ENCODE data around the gene GFY. TPM values are rescaled to one million over a fixed set of nuclear protein-coding genes. Genes with fewer than 3 reads are reported as not detected.
A peak's percentile ranks its signal among the peaks of the same experiment; 100 is the strongest.

The GFY gene
- total RNA-seq, 1 donor from 2014 or later, result not detected

GRCh38 chr19:49427339-49427738, 2.2 kb downstream of the GFY start:
- Histone ChIP-seq H3K36me3 (ENCODE audit: control insufficient read depth in 3 of 3, insufficient read depth in 3 of 3, low read length in 3 of 3) (no peaks in the 10 kb centered on the region), H3K27me3 (ENCODE audit: control insufficient read depth in 3 of 3, insufficient read depth in 3 of 3, low read length in 3 of 3) (peaks cover 81 to 92% (median 92%) of the 10 kb centered on the region in 3 donors)

DNA sequence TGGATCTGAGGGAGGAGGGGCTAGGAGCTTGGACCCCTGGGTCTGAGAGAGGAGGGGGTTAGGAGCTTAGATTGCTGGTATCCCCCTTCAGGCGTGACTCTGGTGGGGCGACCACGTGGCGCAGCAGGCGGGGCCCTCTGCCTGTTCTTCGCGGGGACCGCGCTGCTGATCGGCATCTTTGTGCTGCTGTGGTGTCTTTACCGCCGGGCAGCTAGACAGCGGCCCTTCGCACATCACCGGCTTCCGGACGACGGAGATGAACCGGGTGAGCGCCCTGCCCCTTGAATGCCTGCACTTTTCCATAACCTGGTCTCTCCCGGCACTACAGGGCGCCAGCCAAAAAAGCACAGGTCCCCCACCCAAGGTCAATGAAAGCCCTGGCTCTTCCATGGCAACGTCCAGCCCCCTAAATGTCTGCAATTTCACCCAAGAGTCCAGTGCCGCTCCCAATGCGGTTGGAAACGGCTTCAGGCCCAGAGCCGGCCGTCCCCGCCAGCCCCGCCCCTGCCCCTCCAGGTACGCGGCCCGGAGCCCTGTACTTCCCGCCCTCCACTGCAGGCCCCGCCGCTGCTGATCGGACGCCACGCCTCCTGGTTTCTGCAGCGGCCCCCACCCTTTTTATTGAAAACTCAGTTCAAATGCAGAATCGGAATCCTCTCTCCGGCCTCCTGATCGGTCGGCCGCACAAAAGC, 2.8 kb downstream of the GFY start:
- peak overlapping the region in 1 of 3 donors; percentile 29 for H3K4me3 ChIP-seq (ENCODE audit: low read length in 3 of 3)

More at GRCh38 chr19:49427339-49427738, 2.2 kb downstream of the GFY start:
- peaks cover 10 to 17% (median 16%) of the 10 kb centered on the region in 3 donors for H3K4me1 ChIP-seq (ENCODE audit: control insufficient read depth in 3 of 3, insufficient read depth in 3 of 3, low read length in 3 of 3)
- H3K9ac ChIP-seq (ENCODE audit: low read depth in 1 of 3, low read length in 3 of 3), result no peak overlapping the region
- no peak overlapping the region for H3K4me3 ChIP-seq (ENCODE audit: low read length in 3 of 3)
- no peaks in the 10 kb centered on the region for H3K9me3 ChIP-seq (ENCODE audit: control insufficient read depth in 3 of 3, low read length in 3 of 3)
- no peak overlapping the region for H3K27ac ChIP-seq (ENCODE audit: low read depth, low read length)

GRCh38 chr19:49428547-49429451, 3.6 kb downstream of the GFY start:
- Histone ChIP-seq H3K4me3 (ENCODE audit: low read length in 3 of 3) (no peak overlapping the region), H3K27ac (ENCODE audit: low read depth, low read length) (no peak overlapping the region), H3K9me3 (ENCODE audit: control insufficient read depth in 3 of 3, low read length in 3 of 3) (no peaks in the 10 kb centered on the region), H3K9ac (ENCODE audit: low read depth in 1 of 3, low read length in 3 of 3) (no peak overlapping the region), H3K27me3 (ENCODE audit: control insufficient read depth in 3 of 3, insufficient read depth in 3 of 3, low read length in 3 of 3) (peaks cover 81 to 92% (median 92%) of the 10 kb centered on the region in 3 donors), H3K4me1 (ENCODE audit: control insufficient read depth in 3 of 3, insufficient read depth in 3 of 3, low read length in 3 of 3) (peaks cover 0 to 6% (median 2%) of the 10 kb centered on the region in 3 donors), H3K36me3 (ENCODE audit: control insufficient read depth in 3 of 3, insufficient read depth in 3 of 3, low read length in 3 of 3) (peaks cover 0 to 2% (median 0%) of the 10 kb centered on the region in 3 donors)

More for the DNA sequence above, 2.8 kb downstream of the GFY start:
- H3K9me3 ChIP-seq (ENCODE audit: control insufficient read depth in 3 of 3, low read length in 3 of 3), result no peaks in the 10 kb centered on the region
- peaks cover 3 to 11% (median 9%) of the 10 kb centered on the region in 3 donors for H3K4me1 ChIP-seq (ENCODE audit: control insufficient read depth in 3 of 3, insufficient read depth in 3 of 3, low read length in 3 of 3)
- no peak overlapping the region for H3K27ac ChIP-seq (ENCODE audit: low read depth, low read length)
- H3K36me3 ChIP-seq (ENCODE audit: control insufficient read depth in 3 of 3, insufficient read depth in 3 of 3, low read length in 3 of 3), result no peaks in the 10 kb centered on the region
- no peak overlapping the region for H3K9ac ChIP-seq (ENCODE audit: low read depth in 1 of 3, low read length in 3 of 3)
- H3K27me3 ChIP-seq (ENCODE audit: control insufficient read depth in 3 of 3, insufficient read depth in 3 of 3, low read length in 3 of 3), result peaks cover 81 to 92% (median 92%) of the 10 kb centered on the region in 3 donors

GRCh38 chr19:49430172-49430677, 5.0 kb downstream of the GFY start:
- H3K4me1 ChIP-seq (ENCODE audit: control insufficient read depth in 3 of 3, insufficient read depth in 3 of 3, low read length in 3 of 3), result peaks cover 0 to 4% (median 0%) of the 10 kb centered on the region in 3 donors
- H3K9ac ChIP-seq (ENCODE audit: low read depth in 1 of 3, low read length in 3 of 3), result no peak overlapping the region
- H3K9me3 ChIP-seq (ENCODE audit: control insufficient read depth in 3 of 3, low read length in 3 of 3), result no peaks in the 10 kb centered on the region
- H3K27ac ChIP-seq (ENCODE audit: low read depth, low read length), result no peak overlapping the region
- H3K27me3 ChIP-seq (ENCODE audit: control insufficient read depth in 3 of 3, insufficient read depth in 3 of 3, low read length in 3 of 3), result peaks cover 82 to 93% (median 92%) of the 10 kb centered on the region in 3 donors
- peaks cover 0 to 2% (median 0%) of the 10 kb centered on the region in 3 donors for H3K36me3 ChIP-seq (ENCODE audit: control insufficient read depth in 3 of 3, insufficient read depth in 3 of 3, low read length in 3 of 3)
- no peak overlapping the region for H3K4me3 ChIP-seq (ENCODE audit: low read length in 3 of 3)

DNA sequence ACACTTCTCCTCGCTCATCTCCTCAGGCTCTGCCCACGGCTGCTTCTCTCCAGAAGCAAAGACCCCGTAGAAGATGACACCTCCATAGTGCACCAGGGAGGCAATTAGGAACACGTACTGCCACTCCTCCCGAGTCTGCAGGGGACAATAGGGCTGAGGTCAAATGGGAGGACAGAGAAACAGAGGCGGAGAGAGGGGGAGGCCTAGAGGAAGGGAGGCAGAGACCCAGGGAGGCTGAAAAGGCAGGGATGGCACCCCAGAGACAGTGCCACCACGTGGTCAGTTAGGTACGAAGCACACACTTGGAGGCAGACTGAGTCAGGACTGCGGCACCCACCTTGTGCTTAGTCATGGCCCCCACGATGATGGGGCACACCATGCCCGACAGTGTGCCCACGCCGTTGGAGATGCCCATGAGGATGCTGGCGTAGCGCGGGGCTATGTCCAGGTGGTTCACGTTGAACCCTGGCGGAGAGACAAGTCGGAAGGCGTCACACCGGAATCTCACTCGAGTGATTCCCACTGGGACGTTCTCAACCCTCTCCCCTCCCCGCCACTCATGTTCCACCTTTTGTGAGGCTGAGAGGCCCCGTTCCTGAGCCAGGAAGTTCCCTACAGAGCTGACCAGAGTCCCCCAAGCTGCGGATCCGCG, 5.6 kb downstream of the GFY start:
- no peak overlapping the region for H3K9ac ChIP-seq (ENCODE audit: low read depth in 1 of 3, low read length in 3 of 3)
- H3K27ac ChIP-seq (ENCODE audit: low read depth, low read length), result no peak overlapping the region
- peaks cover 0 to 2% (median 0%) of the 10 kb centered on the region in 3 donors for H3K36me3 ChIP-seq (ENCODE audit: control insufficient read depth in 3 of 3, insufficient read depth in 3 of 3, low read length in 3 of 3)
- peaks cover 82 to 93% (median 90%) of the 10 kb centered on the region in 3 donors for H3K27me3 ChIP-seq (ENCODE audit: control insufficient read depth in 3 of 3, insufficient read depth in 3 of 3, low read length in 3 of 3)
- no peaks in the 10 kb centered on the region for H3K9me3 ChIP-seq (ENCODE audit: control insufficient read depth in 3 of 3, low read length in 3 of 3)
- no peak overlapping the region for H3K4me3 ChIP-seq (ENCODE audit: low read length in 3 of 3)
- H3K4me1 ChIP-seq (ENCODE audit: control insufficient read depth in 3 of 3, insufficient read depth in 3 of 3, low read length in 3 of 3), result peaks cover 0 to 4% (median 0%) of the 10 kb centered on the region in 3 donors

- Histone ChIP-seq H3K27me3 (ENCODE audit: control insufficient read depth in 3 of 3, insufficient read depth in 3 of 3, low read length in 3 of 3) (peaks cover 82 to 93% (median 90%) of the 10 kb centered on the region in 3 donors), H3K36me3 (ENCODE audit: control insufficient read depth in 3 of 3, insufficient read depth in 3 of 3, low read length in 3 of 3) (peaks cover 0 to 2% (median 0%) of the 10 kb centered on the region in 3 donors), H3K9ac (ENCODE audit: low read depth in 1 of 3, low read length in 3 of 3) (no peak overlapping the region), H3K27ac (ENCODE audit: low read depth, low read length) (no peak overlapping the region), H3K4me1 (ENCODE audit: control insufficient read depth in 3 of 3, insufficient read depth in 3 of 3, low read length in 3 of 3) (peaks cover 0 to 4% (median 2%) of the 10 kb centered on the region in 3 donors), H3K4me3 (ENCODE audit: low read length in 3 of 3) (no peak overlapping the region), H3K9me3 (ENCODE audit: control insufficient read depth in 3 of 3, low read length in 3 of 3) (no peaks in the 10 kb centered on the region)
Measured at GRCh38 chr19:49431330-49431749, 6.2 kb downstream of the GFY start.

DNA sequence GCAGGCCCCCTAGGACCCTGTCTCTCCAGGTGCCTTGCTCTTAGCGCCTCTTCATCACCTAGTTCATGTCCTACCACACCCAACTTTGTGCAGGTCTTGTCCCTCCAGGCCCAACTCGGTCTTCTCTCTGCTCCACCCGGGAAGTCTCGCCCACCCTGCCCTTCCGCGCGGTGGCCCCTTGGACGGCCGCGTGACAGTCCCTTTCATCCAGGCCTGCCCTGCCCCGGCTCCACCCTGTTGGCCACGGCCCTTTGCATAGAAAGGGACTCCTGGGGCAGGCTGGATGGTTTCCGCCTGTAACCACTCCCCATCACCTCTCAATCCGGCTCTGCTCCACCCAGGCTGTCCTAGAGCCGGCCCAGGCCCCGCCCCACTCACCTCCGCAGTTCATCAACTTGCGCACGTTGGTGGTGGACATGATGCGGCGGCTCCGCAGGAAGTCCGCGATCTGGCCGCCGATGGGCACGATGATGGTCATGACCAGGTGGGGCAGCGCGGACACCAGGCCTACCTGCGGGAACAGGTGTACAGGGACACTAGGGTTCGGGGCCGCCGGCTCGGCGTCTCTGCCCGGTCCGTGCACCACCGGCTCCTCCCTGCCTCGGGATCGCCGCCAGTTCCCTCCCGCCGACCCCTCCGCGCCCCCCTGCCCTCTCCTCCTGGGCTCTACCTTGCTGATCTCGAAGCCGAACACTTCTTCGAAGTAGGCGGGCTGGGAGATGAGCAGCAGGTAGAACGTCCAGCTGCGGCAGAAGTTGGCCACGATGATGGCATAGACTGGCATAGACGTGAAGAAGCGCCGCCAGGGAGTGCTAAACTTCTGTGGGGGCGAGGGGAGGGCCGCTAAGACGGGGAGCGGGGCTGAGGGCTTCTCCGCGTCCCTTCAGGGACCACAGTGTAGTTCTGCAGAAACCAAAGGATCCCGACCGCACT, 7.2 kb downstream of the GFY start:
- Histone ChIP-seq H3K27me3 (ENCODE audit: control insufficient read depth in 3 of 3, insufficient read depth in 3 of 3, low read length in 3 of 3) (peaks cover 80 to 92% (median 88%) of the 10 kb centered on the region in 3 donors), H3K9me3 (ENCODE audit: control insufficient read depth in 3 of 3, low read length in 3 of 3) (no peaks in the 10 kb centered on the region), H3K4me1 (ENCODE audit: control insufficient read depth in 3 of 3, insufficient read depth in 3 of 3, low read length in 3 of 3) (peaks cover 0 to 4% (median 4%) of the 10 kb centered on the region in 3 donors), H3K36me3 (ENCODE audit: control insufficient read depth in 3 of 3, insufficient read depth in 3 of 3, low read length in 3 of 3) (peaks cover 0 to 2% (median 0%) of the 10 kb centered on the region in 3 donors), H3K27ac (ENCODE audit: low read depth, low read length) (no peak overlapping the region), H3K4me3 (ENCODE audit: low read length in 3 of 3) (no peak overlapping the region), H3K9ac (ENCODE audit: low read depth in 1 of 3, low read length in 3 of 3) (no peak overlapping the region)

DNA sequence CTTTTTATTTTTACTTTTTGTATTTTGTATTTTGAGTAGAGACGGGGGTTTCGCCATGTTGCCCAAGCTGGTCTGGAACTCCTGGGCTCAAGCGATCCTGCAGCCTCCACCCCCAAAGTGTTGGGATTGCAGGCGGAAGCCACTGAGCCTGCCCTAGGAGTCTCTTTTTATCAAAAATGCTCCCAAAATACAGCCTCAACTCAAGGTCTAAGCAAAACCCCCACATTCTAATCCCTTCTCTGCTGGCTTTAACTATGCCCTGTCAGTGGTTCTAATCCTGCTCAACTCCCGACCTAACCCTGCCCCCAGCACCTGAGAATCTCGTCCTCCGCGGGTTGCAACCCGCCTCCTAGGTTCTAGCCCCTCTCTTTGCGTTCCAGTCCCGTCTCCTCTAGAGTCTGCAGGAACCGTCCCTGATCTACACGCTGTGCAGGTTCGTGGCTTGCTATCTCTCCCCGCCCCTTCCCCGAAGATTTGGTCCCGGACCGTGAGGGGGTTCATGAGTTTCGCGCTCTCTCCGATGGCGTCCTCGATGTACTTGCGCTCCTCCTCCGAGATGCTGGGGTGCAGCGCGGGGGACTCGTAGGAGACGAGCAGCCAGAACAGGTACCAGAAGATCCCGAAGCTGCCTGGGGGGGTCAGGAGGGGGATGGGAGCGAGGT, 8.2 kb downstream of the GFY start:
- Histone ChIP-seq H3K4me3 (ENCODE audit: low read length in 3 of 3) (no peak overlapping the region), H3K27ac (ENCODE audit: low read depth, low read length) (no peak overlapping the region), H3K36me3 (ENCODE audit: control insufficient read depth in 3 of 3, insufficient read depth in 3 of 3, low read length in 3 of 3) (peaks cover 0 to 2% (median 0%) of the 10 kb centered on the region in 3 donors), H3K4me1 (ENCODE audit: control insufficient read depth in 3 of 3, insufficient read depth in 3 of 3, low read length in 3 of 3) (peaks cover 0 to 4% (median 0%) of the 10 kb centered on the region in 3 donors), H3K9ac (ENCODE audit: low read depth in 1 of 3, low read length in 3 of 3) (no peak overlapping the region), H3K27me3 (ENCODE audit: control insufficient read depth in 3 of 3, insufficient read depth in 3 of 3, low read length in 3 of 3) (peaks cover 81 to 93% (median 91%) of the 10 kb centered on the region in 3 donors), H3K9me3 (ENCODE audit: control insufficient read depth in 3 of 3, low read length in 3 of 3) (no peaks in the 10 kb centered on the region)

Measured in skeletal muscle tissue (tissue), 4 donors.